BLaER1 (cell line): ENCODE results near the gene C1QTNF5.

Source experiments
- H3K27ac ChIP-seq: shearing (Covaris generic); formaldehyde crosslinking; 2 replicates; pipeline ENCODE4 v1.8.1; 2022
- H3K27me3 ChIP-seq: shearing (Covaris generic); formaldehyde crosslinking; 2 replicates; pipeline ENCODE4 v1.8.1; 2022
- H3K36me3 ChIP-seq: shearing (Covaris generic); formaldehyde crosslinking; 2 replicates; pipeline ENCODE4 v1.8.1; 2022
- H3K4me1 ChIP-seq: shearing (Covaris generic); formaldehyde crosslinking; 2 replicates; pipeline ENCODE4 v1.8.1; 2022
- H3K4me2 ChIP-seq: shearing (Covaris generic); formaldehyde crosslinking; 2 replicates; pipeline ENCODE4 v1.8.1; 2022
- H3K4me3 ChIP-seq: shearing (Covaris generic); formaldehyde crosslinking; 2 replicates; pipeline ENCODE4 v1.8.1; 2022
- H3K9ac ChIP-seq: shearing (Covaris generic); formaldehyde crosslinking; 2 replicates; pipeline ENCODE4 v1.8.1; 2022
- H3K9me3 ChIP-seq: shearing (Covaris generic); formaldehyde crosslinking; 2 replicates; pipeline ENCODE4 v1.8.1; 2022
- H4K20me1 ChIP-seq: shearing (Covaris generic); formaldehyde crosslinking; 2 replicates; pipeline ENCODE4 v1.8.1; 2022
- Cebpa-rat ChIP-seq: shearing (Covaris generic); IDR thresholded peaks from 2 replicates; pipeline ENCODE4 v1.8.1; 2022

C1QTNF5 gene

DNA sequence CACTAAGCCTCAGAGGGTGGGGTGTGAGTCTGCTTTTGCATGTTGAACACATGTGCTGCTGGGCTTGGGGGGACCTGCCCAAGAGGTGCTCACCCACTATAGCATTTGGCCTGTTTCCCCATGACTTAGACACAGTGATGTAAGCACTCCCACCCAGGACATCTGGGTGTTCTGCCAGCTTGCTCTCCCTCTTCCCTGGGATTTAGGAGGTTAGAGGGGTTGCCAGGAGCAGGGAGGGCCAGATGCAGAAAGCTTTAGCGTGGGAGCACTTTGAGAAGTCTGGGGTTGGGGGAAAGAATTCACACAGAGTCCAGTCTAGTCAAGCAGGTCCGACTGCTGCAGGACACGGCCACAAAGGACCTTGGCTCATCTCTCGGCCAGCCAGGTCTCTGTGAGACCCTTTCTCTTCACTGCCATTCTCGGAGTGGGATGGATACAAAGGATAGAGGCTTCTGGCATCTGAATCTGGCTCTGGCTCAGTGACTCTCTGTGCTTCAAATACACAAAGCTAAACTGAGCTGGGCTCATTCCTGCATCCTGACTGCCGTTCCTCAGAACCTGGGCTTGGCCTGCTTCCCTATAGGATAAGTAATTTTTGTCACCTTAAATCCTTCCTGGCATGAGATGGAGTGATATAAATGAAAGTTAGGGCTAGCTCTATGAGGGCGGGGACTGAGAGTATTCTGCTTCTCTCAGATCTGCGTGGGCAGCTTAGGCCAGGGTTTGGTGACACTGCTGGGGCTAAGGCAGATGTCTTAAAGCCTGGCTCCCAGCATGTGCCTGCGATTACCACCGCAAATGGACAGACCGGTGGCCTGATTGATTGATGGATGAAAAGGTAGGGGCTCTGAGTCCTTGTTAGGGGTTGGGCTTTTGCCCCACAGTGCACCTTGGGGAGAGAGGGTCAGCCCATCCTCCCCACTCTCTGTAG is 26.3 kb upstream of the C1QTNF5 start:
- H3K4me1 ChIP-seq = peaks cover 88% of the 10 kb centered on the region
- H3K4me3 ChIP-seq = no peak overlapping the region
- no peak overlapping the region for H3K9ac ChIP-seq
- TF ChIP-seq Cebpa-rat = no peak
- no peak overlapping the region for H3K27ac ChIP-seq
- peak overlapping the region; percentile 66 for H3K4me2 ChIP-seq
- 0 out of 2 replicates have a peak, but pooled peaks cover 8% of the 10 kb centered on the region for H4K20me1 ChIP-seq
- H3K27me3 ChIP-seq = peaks cover 22% of the 10 kb centered on the region
- no peaks in the 10 kb centered on the region for H3K9me3 ChIP-seq
- H3K36me3 ChIP-seq = no peaks in the 10 kb centered on the region

DNA sequence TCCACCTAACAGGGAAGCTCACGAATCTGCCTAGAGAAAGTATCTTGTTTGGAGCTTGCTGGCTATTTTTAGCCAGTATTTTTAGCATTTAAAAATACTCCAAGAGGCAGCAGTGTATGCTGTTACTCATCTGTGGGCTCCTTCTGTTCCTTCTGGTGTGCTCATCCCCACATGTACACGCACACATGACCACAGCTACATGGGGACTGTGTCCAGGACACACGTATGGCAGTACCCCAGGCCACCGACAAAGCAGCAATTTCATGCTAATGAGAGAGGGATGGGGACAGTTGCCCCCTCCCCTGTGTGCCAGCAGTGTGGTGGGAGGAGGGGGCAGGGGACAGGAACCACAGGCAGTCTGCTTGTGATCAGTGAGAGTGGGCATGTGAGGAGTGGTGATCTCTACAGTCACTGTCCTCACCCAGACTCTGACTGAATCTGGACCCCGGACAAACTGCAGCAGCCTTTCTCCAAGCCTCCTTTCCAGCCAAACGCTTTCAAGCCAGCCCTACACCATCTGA is 24.4 kb upstream of the C1QTNF5 start:
- Histone ChIP-seq H3K4me2 (peak overlapping the region; percentile 83), H3K4me3 (no peak overlapping the region), H3K9me3 (no peaks in the 10 kb centered on the region), H3K36me3 (no peaks in the 10 kb centered on the region), H4K20me1 (0 out of 2 replicates have a peak, but pooled peaks cover 8% of the 10 kb centered on the region), H3K9ac (no peak overlapping the region), H3K27me3 (peaks cover 22% of the 10 kb centered on the region), H3K27ac (no peak overlapping the region), H3K4me1 (peaks cover 88% of the 10 kb centered on the region)
- no peak for TF ChIP-seq Cebpa-rat

DNA sequence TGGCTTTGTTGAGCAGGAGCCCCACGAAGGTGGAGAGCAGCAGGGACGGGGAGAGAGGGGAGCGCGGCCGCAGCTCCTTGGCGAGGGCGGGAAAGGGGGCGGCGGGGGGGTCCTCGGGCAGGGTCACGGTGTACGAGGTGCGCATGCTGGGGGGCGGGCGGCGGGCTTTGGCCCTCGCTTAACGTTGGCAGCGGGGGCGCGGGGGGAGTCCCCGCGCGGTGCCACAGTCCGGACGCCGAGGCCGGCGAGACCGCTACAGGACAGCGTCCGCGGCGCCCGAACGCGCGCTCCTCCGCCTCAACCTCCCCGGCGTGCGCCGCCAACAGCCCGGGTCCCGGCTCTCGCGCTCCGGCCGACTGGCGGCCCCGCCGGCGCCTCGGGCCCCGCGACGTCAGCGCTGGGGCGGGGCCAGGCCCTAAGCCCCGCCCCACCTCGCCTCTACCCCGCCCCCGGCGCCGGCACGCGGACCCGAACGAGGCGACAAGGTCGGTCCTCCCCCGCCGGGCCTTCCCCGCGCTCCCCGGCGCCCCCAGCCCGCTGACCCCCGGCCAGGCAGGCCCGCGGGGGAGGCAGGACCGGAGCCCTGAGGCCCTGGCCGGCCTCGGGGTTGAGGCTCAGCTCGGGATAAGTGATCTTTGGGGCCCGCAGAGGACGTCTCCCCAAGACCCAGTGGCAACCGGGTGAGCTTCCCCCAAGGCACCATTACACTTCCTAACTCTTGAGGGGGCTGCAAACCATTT is 23.3 kb upstream of the C1QTNF5 start:
- peaks cover 22% of the 10 kb centered on the region for H3K27me3 ChIP-seq
- peaks cover 89% of the 10 kb centered on the region for H3K4me1 ChIP-seq
- H3K27ac ChIP-seq = 0 out of 2 replicates have a peak overlapping the region, but pooled peaks have one; percentile 35
- 0 out of 2 replicates have a peak, but pooled peaks cover 8% of the 10 kb centered on the region for H4K20me1 ChIP-seq
- peak overlapping the region; percentile 64 for H3K4me3 ChIP-seq
- TF ChIP-seq Cebpa-rat = no peak
- H3K9ac ChIP-seq = no peak overlapping the region; the same call in 1 of the 2 replicates
- peaks cover under 1% of the 10 kb centered on the region; the same call in 1 of the 2 replicates for H3K36me3 ChIP-seq
- peak overlapping the region; percentile 83 for H3K4me2 ChIP-seq
- no peaks in the 10 kb centered on the region for H3K9me3 ChIP-seq

DNA sequence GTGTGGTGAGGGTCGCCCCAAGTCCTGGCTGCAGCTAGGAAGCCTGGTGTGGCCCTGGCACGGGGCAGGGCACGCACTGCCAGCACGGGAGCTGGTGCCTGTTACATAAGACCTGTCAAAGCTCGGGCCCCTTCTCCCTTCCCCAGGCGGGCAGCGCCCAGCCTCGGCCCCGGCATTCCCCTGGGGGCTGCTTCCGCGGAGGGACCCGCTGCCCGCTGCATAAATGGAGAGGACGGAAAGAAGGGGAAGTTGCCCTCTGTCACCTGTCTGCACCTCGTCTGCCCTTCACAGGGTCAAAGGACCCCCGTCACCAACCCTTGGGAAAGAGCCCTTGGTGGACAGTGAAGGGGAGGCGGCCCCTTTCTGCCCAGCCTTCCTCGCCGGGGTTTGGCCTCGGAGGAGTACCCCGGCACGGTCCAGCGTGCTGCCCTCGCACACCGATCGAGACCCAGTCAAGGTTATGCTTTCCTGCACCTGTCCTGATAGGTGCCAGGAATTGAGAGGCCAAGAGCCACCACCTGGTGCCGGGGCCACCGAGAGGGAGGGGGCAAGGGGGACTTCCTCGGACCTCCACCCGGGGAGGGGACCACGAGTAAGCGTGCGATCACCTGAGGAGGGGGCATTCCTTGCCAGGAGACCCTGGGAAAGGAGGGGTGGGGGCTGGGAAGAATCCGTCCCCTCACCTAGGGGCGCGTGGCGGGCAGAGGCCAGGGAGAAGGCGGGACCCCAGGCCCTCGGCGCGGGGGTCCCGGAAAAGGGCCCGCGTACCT is 22.6 kb upstream of the C1QTNF5 start:
- Histone ChIP-seq H3K4me3 (peak overlapping the region; percentile 64), H3K9me3 (no peaks in the 10 kb centered on the region), H3K4me2 (peak overlapping the region; percentile 83), H3K27me3 (peaks cover 22% of the 10 kb centered on the region), H3K9ac (no peak overlapping the region; the same call in 1 of the 2 replicates), H3K27ac (no peak overlapping the region), H4K20me1 (0 out of 2 replicates have a peak, but pooled peaks cover 8% of the 10 kb centered on the region), H3K36me3 (peaks cover 8% of the 10 kb centered on the region), H3K4me1 (peaks cover 84% of the 10 kb centered on the region)
- no peak for TF ChIP-seq Cebpa-rat

DNA sequence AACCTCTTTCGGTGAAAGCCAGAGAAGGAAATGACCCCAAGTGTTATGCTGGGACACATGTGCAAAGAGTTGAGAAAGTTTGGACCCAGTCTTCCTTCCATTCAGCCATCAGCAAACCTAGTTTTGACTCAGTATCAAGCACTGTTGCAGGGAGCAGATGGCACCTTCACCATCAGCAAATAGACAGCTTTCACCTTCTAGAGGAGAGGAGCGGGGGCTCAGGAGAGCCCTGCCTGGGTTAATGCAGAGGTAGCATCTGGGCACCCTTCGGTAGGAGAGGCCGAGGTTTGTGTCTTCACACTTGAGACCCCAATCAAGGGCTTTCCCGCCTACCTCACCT is 22.0 kb upstream of the C1QTNF5 start:
- Histone ChIP-seq H3K27ac (no peak overlapping the region), H3K9me3 (no peaks in the 10 kb centered on the region), H3K4me3 (peak overlapping the region; percentile 64), H3K4me1 (peaks cover 84% of the 10 kb centered on the region), H4K20me1 (0 out of 2 replicates have a peak, but pooled peaks cover 8% of the 10 kb centered on the region), H3K36me3 (peaks cover 14% of the 10 kb centered on the region), H3K4me2 (peak overlapping the region; percentile 83), H3K9ac (no peak overlapping the region), H3K27me3 (peaks cover 22% of the 10 kb centered on the region)
- TF ChIP-seq Cebpa-rat = no peak

DNA sequence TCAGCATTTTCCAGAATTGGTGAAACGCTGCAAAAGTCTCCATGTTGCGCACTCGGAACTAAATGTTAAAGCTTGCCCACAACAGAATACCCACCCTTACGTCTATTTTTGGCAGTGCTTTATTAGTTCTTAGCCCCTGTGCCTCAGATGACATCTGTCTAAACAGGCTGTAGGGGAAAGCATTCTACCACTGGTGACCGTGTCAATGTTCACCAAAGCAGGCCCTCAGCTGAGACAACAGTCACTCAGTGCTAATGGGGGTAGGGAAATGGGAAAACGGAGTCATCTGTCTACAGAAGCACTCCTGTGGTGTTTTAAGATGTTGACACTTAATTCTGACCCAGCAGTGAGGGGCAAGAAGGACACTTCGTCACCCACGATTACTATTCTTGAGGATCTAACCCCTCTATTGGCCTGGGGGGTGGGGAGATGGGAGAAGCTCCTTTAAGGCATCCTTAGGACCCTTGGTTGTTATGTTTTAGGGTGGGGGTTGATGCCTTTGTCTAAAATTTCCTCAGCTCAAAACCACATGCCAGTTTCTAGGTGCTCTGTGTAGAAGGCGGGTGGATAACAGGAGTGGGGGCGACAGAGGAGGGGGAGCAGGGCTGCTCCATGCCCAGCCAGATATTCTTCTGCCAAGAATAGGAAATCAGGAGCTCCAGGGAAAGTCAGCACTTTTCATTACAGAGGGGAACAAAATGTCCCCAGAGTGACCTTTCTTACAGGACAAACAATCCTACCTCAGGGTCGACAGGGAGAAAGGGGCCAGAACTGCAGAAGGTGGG is 21.4 kb upstream of the C1QTNF5 start:
- Histone ChIP-seq H3K4me3 (no peak overlapping the region), H3K4me1 (peaks cover 80% of the 10 kb centered on the region), H3K9ac (peak overlapping the region; percentile 24; the same call in 1 of the 2 replicates), H4K20me1 (0 out of 2 replicates have a peak, but pooled peaks cover 8% of the 10 kb centered on the region), H3K27me3 (peaks cover 22% of the 10 kb centered on the region), H3K9me3 (no peaks in the 10 kb centered on the region), H3K27ac (no peak overlapping the region), H3K4me2 (peak overlapping the region; percentile 83), H3K36me3 (peaks cover 17% of the 10 kb centered on the region)
- no peak for TF ChIP-seq Cebpa-rat

DNA sequence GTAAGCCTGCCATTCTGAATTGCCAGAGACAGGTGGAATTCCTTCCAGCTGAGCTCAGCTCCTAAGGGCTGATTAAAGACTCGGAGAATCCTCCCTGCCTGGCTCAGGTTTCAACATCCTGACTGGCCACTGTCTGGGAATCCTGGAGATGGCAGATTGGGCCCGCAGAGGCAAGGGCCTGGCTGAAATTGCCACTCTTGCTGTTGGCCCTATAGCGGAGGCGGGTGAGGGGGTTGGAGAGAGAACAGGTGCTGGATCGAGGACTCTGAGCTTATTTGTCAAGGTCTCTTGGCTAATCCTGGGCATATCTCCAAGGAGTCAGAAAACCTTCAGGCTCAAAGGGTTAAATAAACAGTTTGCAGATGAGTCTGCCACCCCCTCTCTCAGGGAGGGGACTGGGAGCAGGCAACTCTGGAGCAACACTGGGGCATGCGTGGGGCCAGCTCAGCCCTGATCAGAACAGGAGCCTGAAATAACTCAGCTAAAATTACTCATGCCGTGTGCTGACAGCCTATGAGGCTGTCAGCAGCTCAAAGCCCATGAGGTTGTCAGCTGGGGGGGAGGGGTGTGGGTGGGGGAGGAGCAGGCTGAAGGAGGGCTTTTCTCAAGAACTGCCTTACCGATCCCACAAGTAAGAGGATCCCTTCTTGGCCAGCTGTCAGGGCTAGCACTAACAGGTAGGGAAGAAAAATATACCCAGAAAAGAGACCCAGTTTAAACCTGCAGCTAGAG is 20.5 kb upstream of the C1QTNF5 start:
- H3K36me3 ChIP-seq = peaks cover 17% of the 10 kb centered on the region
- H3K9me3 ChIP-seq = no peaks in the 10 kb centered on the region
- no peak overlapping the region for H3K27ac ChIP-seq
- H3K4me1 ChIP-seq = peaks cover 76% of the 10 kb centered on the region
- H3K9ac ChIP-seq = peak overlapping the region; percentile 63; the same call in 1 of the 2 replicates
- 0 out of 2 replicates have a peak, but pooled peaks cover 8% of the 10 kb centered on the region for H4K20me1 ChIP-seq
- H3K4me2 ChIP-seq = peak overlapping the region; percentile 83
- peaks cover 22% of the 10 kb centered on the region for H3K27me3 ChIP-seq
- TF ChIP-seq Cebpa-rat = no peak
- H3K4me3 ChIP-seq = 0 out of 2 replicates have a peak overlapping the region, but pooled peaks have one; percentile 36
